ENCODE data around the gene PRPF40B. TPM values are rescaled to one million over a fixed set of nuclear protein-coding genes. Genes with fewer than 3 reads are reported as not detected.

Gene PRPF40B
- total RNA-seq, 2 donors from 2014 or later = 6.3 to 9.3 TPM

GRCh38 chr12:49667325-49668090, 44.1 kb downstream of the PRPF40B start:
- H3K4me3 ChIP-seq = no peak overlapping the region
- H3K27ac ChIP-seq = no peak overlapping the region
- 79 to 87% methylated on average over 1 to 2 of the region's 2 CpGs for WGBS, 2 donors
- no peaks in the 10 kb centered on the region for H3K9me3 ChIP-seq
- DNase-seq = no peak
- H3K27me3 ChIP-seq = no peaks in the 10 kb centered on the region
- ATAC-seq = no peak
- peaks cover 15% of the 10 kb centered on the region for H3K4me1 ChIP-seq
- TF ChIP-seq CTCF (IDR thresholded peaks at IDR 0.05) = no peak
- no peak for TF ChIP-seq POLR2A (IDR thresholded peaks at IDR 0.05)
- no peaks in the 10 kb centered on the region for H3K36me3 ChIP-seq (replicated peaks in 1 of 2; ENCODE audit: insufficient read depth in 1 of 2, low read depth in 2 of 2)
- intact Hi-C loops (cut with DNase I) = no loop called here

DNA sequence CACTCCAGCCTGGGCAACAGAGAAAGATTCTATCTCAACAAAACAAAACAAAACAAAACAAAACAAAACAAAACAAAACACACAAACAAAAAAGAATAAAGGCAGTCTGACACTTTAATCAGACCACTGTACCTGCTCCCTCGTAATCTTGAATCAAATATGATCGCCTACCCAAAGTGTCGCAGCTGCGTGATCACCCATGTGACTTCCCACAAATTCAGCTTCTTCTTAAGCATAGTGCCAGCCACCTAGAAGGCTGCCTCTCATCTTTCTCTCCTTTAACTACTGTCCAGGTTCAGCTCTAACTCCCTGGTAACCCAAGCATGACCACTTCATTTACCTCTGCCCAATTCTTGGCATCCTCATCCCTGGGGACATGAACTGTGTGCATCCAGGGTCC, 46.4 kb downstream of the PRPF40B start:
- H3K4me1 ChIP-seq = peaks cover 28% of the 10 kb centered on the region
- TF ChIP-seq CTCF (IDR thresholded peaks at IDR 0.05) = no peak
- no peak for TF ChIP-seq POLR2A (IDR thresholded peaks at IDR 0.05)
- WGBS, 2 donors = 90 to 97% methylated on average over 4 of the region's 4 CpGs

GRCh38 chr12:49671031-49671765, 47.8 kb downstream of the PRPF40B start:
- 59 to 78% methylated on average over 5 of the region's 5 CpGs for WGBS, 2 donors
- H3K9me3 ChIP-seq = no peaks in the 10 kb centered on the region
- intact Hi-C loops (cut with DNase I) = no loop called here
- peak overlapping the region in 2 of 4 donors; percentile 81 to 89 for H3K27ac ChIP-seq
- no peaks in the 10 kb centered on the region for H3K27me3 ChIP-seq
- peak in 1 of 4 donors; percentile 40 for DNase-seq
- H3K4me3 ChIP-seq = no peak overlapping the region
- ATAC-seq = no peak
- peaks cover 32% of the 10 kb centered on the region for H3K4me1 ChIP-seq
- TF ChIP-seq POLR2A (IDR thresholded peaks at IDR 0.05) (no peak), CTCF (IDR thresholded peaks at IDR 0.05) (no peak)
- no peaks in the 10 kb centered on the region for H3K36me3 ChIP-seq (replicated peaks in 1 of 2; ENCODE audit: insufficient read depth in 1 of 2, low read depth in 2 of 2)

More for the DNA sequence above, 46.4 kb downstream of the PRPF40B start:
- Histone ChIP-seq H3K9me3 (no peaks in the 10 kb centered on the region), H3K36me3 (replicated peaks in 1 of 2; ENCODE audit: insufficient read depth in 1 of 2, low read depth in 2 of 2) (no peaks in the 10 kb centered on the region), H3K27me3 (no peaks in the 10 kb centered on the region), H3K27ac (no peak overlapping the region), H3K4me3 (no peak overlapping the region)
- ATAC-seq (no peak), DNase-seq (no peak)
- intact Hi-C loops (cut with DNase I) = no loop called here

DNA sequence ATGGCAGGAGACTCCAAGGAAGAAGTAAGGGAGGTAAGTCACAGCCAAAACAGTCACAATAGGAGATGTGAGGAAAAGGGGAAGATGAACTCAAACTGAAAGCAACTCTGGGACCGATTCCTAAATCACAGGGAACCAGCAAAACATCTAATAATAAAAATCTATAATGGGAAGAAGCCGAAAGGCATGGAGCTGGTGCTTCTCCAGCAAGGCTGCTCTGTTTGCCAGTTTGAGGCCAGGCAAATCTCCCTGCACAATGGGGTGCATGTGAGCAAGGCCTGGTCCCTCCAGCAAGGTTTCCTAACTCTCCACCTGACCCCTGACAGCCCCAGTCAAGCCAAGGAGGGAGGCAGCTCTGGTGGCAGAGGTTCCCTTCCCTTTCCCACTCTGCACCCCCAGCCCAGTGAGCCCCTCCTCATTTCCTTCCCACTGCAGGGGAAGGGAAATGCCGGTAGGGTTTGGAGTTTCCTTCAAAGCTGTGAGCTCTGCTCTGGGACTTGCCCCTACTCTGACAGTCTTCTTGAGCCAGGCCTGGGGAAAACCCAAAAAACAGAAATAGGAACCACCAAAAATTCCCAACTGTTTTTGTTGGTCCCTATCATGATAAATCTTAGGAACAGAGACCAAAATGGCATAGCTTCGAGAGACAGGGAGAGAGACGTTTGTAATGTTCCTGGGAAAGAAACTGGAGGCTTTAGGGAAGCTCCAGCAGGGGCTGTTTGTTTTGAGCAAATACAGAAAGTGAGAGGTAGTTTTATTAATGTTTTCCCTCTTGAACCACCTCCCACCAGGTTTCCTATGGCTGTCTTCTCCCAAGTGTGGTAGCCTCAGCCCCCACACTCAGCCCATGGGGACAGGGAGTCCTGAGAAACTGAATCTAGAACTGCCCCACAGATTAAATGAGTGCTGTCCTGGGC, 49.2 kb downstream of the PRPF40B start:
- H3K27ac ChIP-seq = peak overlapping the region; percentile 71 to 91 (median 85)
- no peaks in the 10 kb centered on the region for H3K9me3 ChIP-seq
- WGBS, 2 donors = 44 to 57% methylated on average over 5 of the region's 5 CpGs

More for the DNA sequence above, 49.2 kb downstream of the PRPF40B start:
- ATAC-seq = no peak
- Histone ChIP-seq H3K36me3 (replicated peaks in 1 of 2; ENCODE audit: insufficient read depth in 1 of 2, low read depth in 2 of 2) (no peaks in the 10 kb centered on the region), H3K4me3 (no peak overlapping the region), H3K4me1 (peaks cover 32% of the 10 kb centered on the region), H3K27me3 (no peaks in the 10 kb centered on the region)
- DNase-seq = no peak
- no peak for TF ChIP-seq CTCF (IDR thresholded peaks at IDR 0.05)
- TF ChIP-seq POLR2A (IDR thresholded peaks at IDR 0.05) = no peak
- intact Hi-C loops (cut with DNase I) = no loop called here

Data from body of pancreas (tissue), 4 donors.